Small intestine (tissue), 7 donors: ENCODE measurements around the gene ESPNL. TPM values are rescaled to one million over a fixed set of nuclear protein-coding genes. Genes with fewer than 3 reads are reported as not detected.

Experiments
- DNase-seq, 2 donors: peaks; one replicate each; pipeline versions ENCODE4 v3.0.0 to v3.0.0-alpha.2; 2013
- FAIRE-seq: peaks from 2 replicates; lab custom pipeline; 2012; peaks lifted over from hg19 to GRCh38; lab: Jason Lieb, UNC
- H3K27ac ChIP-seq, 3 donors: one replicate each; pipeline ENCODE4 v1.5.1; 2013; ENCODE audit warnings: low read length in 2 of 3, mild to moderate bottlenecking in 2 of 3, control low read depth in 1 of 3, inconsistent platforms in 1 of 3, low read depth in 1 of 3, moderate library complexity in 1 of 3
- H3K27me3 ChIP-seq, 3 donors: one replicate each; pipeline ENCODE4 v1.6.1; 2013; ENCODE audit warnings: low read length in 3 of 3, inconsistent platforms in 1 of 3; ENCODE audit not compliant: control insufficient read depth in 3 of 3, insufficient read depth in 3 of 3
- H3K36me3 ChIP-seq, 3 donors: one replicate each; pipeline ENCODE4 v1.6.1; 2013; ENCODE audit warnings: low read length in 3 of 3, inconsistent platforms in 1 of 3, low read depth in 1 of 3, mild to moderate bottlenecking in 1 of 3, moderate library complexity in 1 of 3; ENCODE audit not compliant: control insufficient read depth in 3 of 3, insufficient read depth in 2 of 3
- H3K4me1 ChIP-seq, 3 donors: one replicate each; pipeline ENCODE4 v1.6.1; 2013; ENCODE audit warnings: low read length in 2 of 3, inconsistent platforms in 1 of 3, low read depth in 1 of 3, mild to moderate bottlenecking in 1 of 3, moderate library complexity in 1 of 3; ENCODE audit not compliant: control insufficient read depth in 3 of 3, insufficient read depth in 2 of 3
- H3K4me3 ChIP-seq, 3 donors: one replicate each; pipeline ENCODE4 v1.5.1; 2013; ENCODE audit warnings: low read length in 3 of 3, control low read depth in 1 of 3, inconsistent platforms in 1 of 3, low read depth in 1 of 3, mild to moderate bottlenecking in 1 of 3, moderate library complexity in 1 of 3
- H3K9me3 ChIP-seq, 2 donors: one replicate each; pipeline ENCODE4 v1.6.1; 2013; ENCODE audit warnings: low read depth in 1 of 2, low read length in 1 of 2; ENCODE audit not compliant: control insufficient read depth in 2 of 2, insufficient read depth in 1 of 2
- WGBS, 3 donors: extraction: QIAGEN DNeasy Blood & Tissue Kit; methylation state at CpG; one replicate each; pipeline ENCODE4 v1.1.7; 2013; 5-methylcytosine and 5-hydroxymethylcytosine counted together
- polyA plus RNA-seq, 4 donors: library from polyadenylated mRNA; stranded (reverse) in 3 of 4; unstranded in 1 of 4; fragments of 200-250 nt in 3 of 4; fragments of 120-200 nt in 1 of 4; gene quantifications; one replicate each; pipeline versions ENCODE4 v1.2.1 to v1.2.3, GENCODE V29; 2013
- donor health status: healthy with polysubstance abuse.
- donor health status: control.
- donor health status: control.
- donor health status: Bipolar disorder and iron deficiency.
- donor health status: healthy.

The ESPNL gene
- polyA plus RNA-seq, 4 donors, result 0.54 to 1.4 (median 0.64) TPM; not detected in 1

- 68 to 78% (median 71%) methylated on average over 14 of the region's 14 CpGs for WGBS, 3 donors
- Histone ChIP-seq H3K36me3 (peaks cover 0 to 2% (median 0%) of the 10 kb centered on the region in 3 donors), H3K27ac (no peak overlapping the region), H3K9me3 (no peaks in the 10 kb centered on the region), H3K4me3 (no peak overlapping the region), H3K4me1 (peaks cover 0 to 12% (median 0%) of the 10 kb centered on the region in 3 donors), H3K27me3 (no peaks in the 10 kb centered on the region)
- DNase-seq, result peak in 1 of 2 donors; percentile 46
- no peak for FAIRE-seq
These were observed 36.8 kb downstream of the ESPNL start for GRCh38 chr2:238136820-238137537.

GRCh38 chr2:238137885-238138284 lies 37.7 kb downstream of the ESPNL start:
- 87 to 91% (median 88%) methylated on average over 13 of the region's 13 CpGs for WGBS, 3 donors
- no peaks in the 10 kb centered on the region for H3K27me3 ChIP-seq
- FAIRE-seq (no peak), DNase-seq (no peak)
- no peaks in the 10 kb centered on the region for H3K9me3 ChIP-seq
- H3K36me3 ChIP-seq, result no peaks in the 10 kb centered on the region
- H3K4me1 ChIP-seq, result peaks cover 0 to 15% (median 2%) of the 10 kb centered on the region in 3 donors
- H3K4me3 ChIP-seq, result no peak overlapping the region
- no peak overlapping the region for H3K27ac ChIP-seq

DNA sequence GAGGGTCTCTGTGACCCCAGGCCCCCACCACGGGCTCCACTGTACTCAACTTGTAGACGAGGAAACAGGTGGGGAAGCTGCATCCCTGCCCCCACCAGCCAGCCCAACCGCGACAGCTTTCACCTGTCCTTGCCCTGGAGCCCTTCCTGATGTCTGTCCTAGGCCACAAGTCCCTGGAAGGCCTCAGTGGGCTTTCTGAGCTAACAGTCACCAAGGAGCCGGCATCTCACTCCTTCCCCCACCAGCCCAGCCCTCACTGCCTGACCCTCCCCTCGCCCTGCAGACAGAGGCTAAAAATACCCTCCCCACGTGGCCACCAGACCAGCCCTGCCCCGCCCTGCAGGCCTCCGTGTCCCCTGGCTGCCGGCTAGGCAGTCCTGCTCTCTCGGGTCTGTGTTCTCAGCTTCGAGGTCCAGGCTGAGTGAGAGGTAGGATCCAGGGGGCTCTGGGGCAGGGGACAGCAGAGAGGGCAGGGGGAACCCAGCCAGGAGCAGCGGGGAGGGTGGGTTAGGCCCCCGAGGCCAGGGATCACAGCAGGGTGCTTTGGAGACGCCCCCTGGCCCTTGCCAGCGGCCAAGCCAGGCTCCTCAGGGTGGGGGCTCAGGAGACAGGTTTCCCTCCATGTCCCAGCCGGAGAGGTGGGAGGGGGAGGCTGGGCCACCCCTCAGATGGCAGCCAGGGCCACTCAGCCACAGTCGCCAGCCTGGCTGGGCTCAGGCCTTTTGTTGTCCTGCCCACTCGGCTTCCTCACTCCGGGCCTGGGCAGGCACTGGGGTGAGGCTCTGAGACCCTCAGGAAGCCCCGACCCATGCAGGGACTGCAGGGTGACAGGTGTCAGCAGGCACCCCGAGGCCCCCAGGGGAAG lies 38.4 kb downstream of the ESPNL start, which contains the start of gene KLHL30:
KLHL30 (plus strand) TSS at position 338 of the 865 bp plus-strand sequence. CDS start 2,087 bp downstream, outside the sequence.
- H3K4me1 ChIP-seq, result peaks cover 0 to 15% (median 2%) of the 10 kb centered on the region in 3 donors
- FAIRE-seq (no peak), DNase-seq (no peak)
- H3K36me3 ChIP-seq, result no peaks in the 10 kb centered on the region
- no peak within 1 kb of the TSS for H3K4me3 ChIP-seq
- no peak within 1 kb of the TSS for H3K27ac ChIP-seq
- H3K9me3 ChIP-seq, result no peaks in the 10 kb centered on the region
- 58 to 66% (median 65%) methylated on average over 17 to 22 of the region's 22 CpGs for whole genome bisulfite sequencing, 3 donors
- no peaks in the 10 kb centered on the region for H3K27me3 ChIP-seq

GRCh38 chr2:238139196-238140039 lies 39.3 kb downstream of the ESPNL start:
- 52 to 64% (median 55%) methylated on average over 46 to 56 of the region's 56 CpGs for WGBS, 3 donors
- Histone ChIP-seq H3K27me3 (no peaks in the 10 kb centered on the region), H3K9me3 (no peaks in the 10 kb centered on the region), H3K27ac (no peak overlapping the region), H3K4me3 (no peak overlapping the region), H3K4me1 (peaks cover 0 to 15% (median 2%) of the 10 kb centered on the region in 3 donors), H3K36me3 (no peaks in the 10 kb centered on the region)
- no peak for FAIRE-seq
- DNase-seq, result peak in 1 of 2 donors; percentile 25

- no peak for DNase-seq
- Histone ChIP-seq H3K36me3 (no peaks in the 10 kb centered on the region), H3K9me3 (no peaks in the 10 kb centered on the region), H3K4me1 (peaks cover 0 to 15% (median 2%) of the 10 kb centered on the region in 3 donors), H3K27ac (no peak overlapping the region), H3K27me3 (no peaks in the 10 kb centered on the region), H3K4me3 (no peak overlapping the region)
- WGBS, 3 donors, result 84 to 89% (median 86%) methylated on average over 7 of the region's 7 CpGs
- no peak for FAIRE-seq
These were observed 39.9 kb downstream of the ESPNL start for GRCh38 chr2:238140040-238140439.

- DNase-seq, result no peak
- Histone ChIP-seq H3K4me3 (no peak overlapping the region), H3K27me3 (no peaks in the 10 kb centered on the region), H3K4me1 (peaks cover 0 to 15% (median 2%) of the 10 kb centered on the region in 3 donors), H3K27ac (no peak overlapping the region), H3K9me3 (no peaks in the 10 kb centered on the region), H3K36me3 (no peaks in the 10 kb centered on the region)
- no peak for FAIRE-seq
- WGBS, 3 donors, result 86 to 93% (median 92%) methylated on average over 56 to 60 of the region's 60 CpGs
These were observed 40.8 kb downstream of the ESPNL start for GRCh38 chr2:238140721-238141540.

- no peak for FAIRE-seq
- 30 to 51% (median 33%) methylated on average over 10 of the region's 10 CpGs for WGBS, 3 donors
- H3K4me1 ChIP-seq, result peaks cover 0 to 15% (median 2%) of the 10 kb centered on the region in 3 donors
- H3K9me3 ChIP-seq, result no peaks in the 10 kb centered on the region
- H3K27me3 ChIP-seq, result no peaks in the 10 kb centered on the region
- H3K27ac ChIP-seq, result peak overlapping the region in 2 of 3 donors; percentile 9 to 16
- DNase-seq, result peak; percentile 85 to 97
- no peak overlapping the region for H3K4me3 ChIP-seq
- no peaks in the 10 kb centered on the region for H3K36me3 ChIP-seq
These were observed 41.6 kb downstream of the ESPNL start for GRCh38 chr2:238141541-238142318.
